ENCODE data around the gene PACSIN1.

The PACSIN1 gene

DNA sequence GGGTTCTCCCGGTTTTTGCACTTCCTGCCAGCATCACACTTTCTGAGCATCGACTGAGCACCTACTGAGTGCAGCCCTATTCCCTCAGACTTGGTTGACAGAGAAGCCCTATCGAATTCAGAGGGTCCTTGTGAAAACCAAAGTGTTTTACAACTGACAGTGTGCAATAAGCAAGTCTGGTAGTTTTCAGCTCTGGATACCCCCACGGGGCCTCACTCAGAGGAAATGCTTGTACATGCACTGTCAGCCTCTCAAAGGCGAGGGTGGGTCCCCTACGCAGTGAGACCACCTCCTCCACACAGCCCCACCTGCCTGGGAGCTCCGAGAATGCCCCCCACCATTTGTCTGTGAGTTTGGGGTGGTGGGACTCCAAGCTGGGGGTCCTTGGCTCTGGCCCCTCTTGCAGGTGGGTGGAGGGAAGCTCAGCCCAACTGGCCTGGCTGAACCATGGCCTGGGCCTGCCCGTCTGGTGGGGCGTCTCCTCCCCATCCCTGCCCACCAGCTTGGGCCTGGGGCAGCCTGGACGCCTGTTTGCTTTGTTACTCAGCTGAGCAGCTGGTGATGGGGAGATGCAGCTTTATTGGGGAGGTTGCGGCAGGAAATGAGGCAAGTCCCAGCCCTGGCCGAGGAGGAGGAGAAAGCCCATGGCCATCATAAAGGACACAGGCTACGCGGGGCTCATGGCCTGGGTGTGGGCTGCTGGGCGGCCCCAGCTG is 88.6 kb downstream of the PACSIN1 start:
- Histone ChIP-seq H3K27me3 (ENCODE audit: insufficient read depth, insufficient read length) (no peaks in the 10 kb centered on the region), H3K36me3 (ENCODE audit: insufficient read depth, insufficient read length, low read length) (no peaks in the 10 kb centered on the region), H3K9ac (ENCODE audit: insufficient read length, low read depth) (no peak overlapping the region), H3K4me3 (ENCODE audit: insufficient read length, low read depth) (no peak overlapping the region), H3K9me3 (ENCODE audit: insufficient read depth, low read length) (peaks cover 7% of the 10 kb centered on the region; the same call in 1 of the 2 replicates), H3K4me1 (ENCODE audit: insufficient read depth, insufficient read length) (peaks cover 11% of the 10 kb centered on the region)
- DNase-seq (ENCODE audit: low read depth, low spot score) = no peak
- TF ChIP-seq SUZ12 (IDR thresholded peaks at IDR 0.05; ENCODE audit: extremely low read depth, insufficient read depth, insufficient read length) = no peak

DNA sequence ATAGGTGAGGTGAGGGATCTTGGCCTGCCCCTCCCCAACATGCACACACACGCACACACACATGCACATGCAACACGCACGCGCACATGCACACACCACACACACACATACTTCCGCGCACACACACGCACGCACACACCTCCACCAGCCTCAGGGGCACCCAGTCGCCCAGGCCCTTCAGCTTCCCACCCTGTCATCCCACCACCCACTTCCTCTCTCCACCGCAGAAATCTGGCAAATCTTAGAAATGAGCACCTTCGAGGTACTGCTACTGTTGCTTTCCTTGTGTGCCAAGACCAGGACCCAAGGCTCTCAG is 89.1 kb downstream of the PACSIN1 start:
- no peak overlapping the region for H3K9ac ChIP-seq (ENCODE audit: insufficient read length, low read depth)
- no peak for TF ChIP-seq SUZ12 (IDR thresholded peaks at IDR 0.05; ENCODE audit: extremely low read depth, insufficient read depth, insufficient read length)
- no peak for TF ChIP-seq ZNF274 (IDR thresholded peaks at IDR 0.05; ENCODE audit: low read depth, low read length)
- no peak for TF ChIP-seq YY1 (IDR thresholded peaks at IDR 0.05; ENCODE audit: insufficient read depth, insufficient read length)
- H3K9me3 ChIP-seq (ENCODE audit: insufficient read depth, low read length) = peaks cover 7% of the 10 kb centered on the region; the same call in 1 of the 2 replicates
- peaks cover 11% of the 10 kb centered on the region for H3K4me1 ChIP-seq (ENCODE audit: insufficient read depth, insufficient read length)
- DNase-seq (ENCODE audit: low read depth, low spot score) = no peak
- H3K36me3 ChIP-seq (ENCODE audit: insufficient read depth, insufficient read length, low read length) = no peaks in the 10 kb centered on the region
- no peak overlapping the region for H3K4me3 ChIP-seq (ENCODE audit: insufficient read length, low read depth)
- no peaks in the 10 kb centered on the region for H3K27me3 ChIP-seq (ENCODE audit: insufficient read depth, insufficient read length)

DNA sequence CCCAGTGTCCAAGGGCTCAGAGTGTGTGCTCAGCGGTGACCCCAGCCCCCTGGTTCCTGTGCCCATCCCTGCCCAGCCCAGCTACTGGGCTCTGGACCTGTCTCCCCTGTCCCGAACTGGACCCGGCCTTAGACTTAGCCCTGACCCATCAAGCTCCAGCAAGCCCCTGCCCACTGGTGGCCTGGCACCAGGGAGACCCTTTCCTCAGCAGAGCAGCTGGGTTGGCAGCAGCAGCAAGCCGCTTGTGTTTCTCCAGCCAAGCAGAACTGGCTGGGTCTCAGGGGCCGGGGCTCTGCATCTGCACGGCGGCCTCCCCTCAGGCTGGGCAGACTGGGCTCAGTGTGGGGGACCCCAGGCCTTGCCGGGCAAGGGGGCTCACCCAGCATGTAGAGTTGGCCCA is 89.5 kb downstream of the PACSIN1 start:
- no peak overlapping the region for H3K9ac ChIP-seq (ENCODE audit: insufficient read length, low read depth)
- no peak overlapping the region for H3K4me3 ChIP-seq (ENCODE audit: insufficient read length, low read depth)
- H3K27me3 ChIP-seq (ENCODE audit: insufficient read depth, insufficient read length) = no peaks in the 10 kb centered on the region
- TF ChIP-seq YY1 (IDR thresholded peaks at IDR 0.05; ENCODE audit: insufficient read depth, insufficient read length) = no peak
- no peak for TF ChIP-seq SUZ12 (IDR thresholded peaks at IDR 0.05; ENCODE audit: extremely low read depth, insufficient read depth, insufficient read length)
- TF ChIP-seq ZNF274 (IDR thresholded peaks at IDR 0.05; ENCODE audit: low read depth, low read length) = no peak
- H3K9me3 ChIP-seq (ENCODE audit: insufficient read depth, low read length) = peaks cover 7% of the 10 kb centered on the region; the same call in 1 of the 2 replicates
- H3K4me1 ChIP-seq (ENCODE audit: insufficient read depth, insufficient read length) = peaks cover 11% of the 10 kb centered on the region
- no peaks in the 10 kb centered on the region for H3K36me3 ChIP-seq (ENCODE audit: insufficient read depth, insufficient read length, low read length)
- no peak for DNase-seq (ENCODE audit: low read depth, low spot score)

DNA sequence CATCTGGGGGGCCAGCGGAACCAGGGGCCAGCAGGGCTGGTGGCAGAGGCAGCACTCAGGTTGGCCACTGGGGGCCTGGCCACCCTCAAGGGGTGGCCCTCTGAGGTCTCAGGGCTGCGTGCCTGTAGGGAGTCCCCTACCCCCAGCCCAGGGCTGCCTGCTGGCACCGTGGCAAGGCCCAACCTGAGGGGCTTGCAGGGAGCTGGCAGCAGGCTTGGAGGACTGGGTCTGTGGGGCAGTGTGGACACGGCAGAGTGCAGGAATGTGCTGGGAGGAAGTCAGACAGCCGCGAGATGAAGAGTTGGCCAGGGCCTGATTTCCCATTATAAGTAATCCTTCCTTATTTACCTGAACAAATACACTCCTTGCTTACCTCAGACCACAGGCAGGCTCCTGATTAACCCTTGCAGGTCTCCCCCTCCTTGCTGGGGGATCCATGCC is 90.2 kb downstream of the PACSIN1 start, which contains the start of gene SPDEF:
TSS of gene SPDEF (minus strand) at position 299 of the 441 bp plus-strand sequence. CDS start 11,874 bp downstream, outside the sequence.
- peaks cover 11% of the 10 kb centered on the region for H3K4me1 ChIP-seq (ENCODE audit: insufficient read depth, insufficient read length)
- H3K9ac ChIP-seq (ENCODE audit: insufficient read length, low read depth) = no peak within 1 kb of the TSS
- H3K36me3 ChIP-seq (ENCODE audit: insufficient read depth, insufficient read length, low read length) = no peaks in the 10 kb centered on the region
- no peak within 1 kb of the TSS for H3K4me3 ChIP-seq (ENCODE audit: insufficient read length, low read depth)
- H3K27me3 ChIP-seq (ENCODE audit: insufficient read depth, insufficient read length) = no peaks in the 10 kb centered on the region
- TF ChIP-seq SUZ12 (IDR thresholded peaks at IDR 0.05; ENCODE audit: extremely low read depth, insufficient read depth, insufficient read length) (no peak), ZNF274 (IDR thresholded peaks at IDR 0.05; ENCODE audit: low read depth, low read length) (no peak), YY1 (IDR thresholded peaks at IDR 0.05; ENCODE audit: insufficient read depth, insufficient read length) (no peak)
- peaks cover 7% of the 10 kb centered on the region; the same call in 1 of the 2 replicates for H3K9me3 ChIP-seq (ENCODE audit: insufficient read depth, low read length)
- no peak for DNase-seq (ENCODE audit: low read depth, low spot score)

DNA sequence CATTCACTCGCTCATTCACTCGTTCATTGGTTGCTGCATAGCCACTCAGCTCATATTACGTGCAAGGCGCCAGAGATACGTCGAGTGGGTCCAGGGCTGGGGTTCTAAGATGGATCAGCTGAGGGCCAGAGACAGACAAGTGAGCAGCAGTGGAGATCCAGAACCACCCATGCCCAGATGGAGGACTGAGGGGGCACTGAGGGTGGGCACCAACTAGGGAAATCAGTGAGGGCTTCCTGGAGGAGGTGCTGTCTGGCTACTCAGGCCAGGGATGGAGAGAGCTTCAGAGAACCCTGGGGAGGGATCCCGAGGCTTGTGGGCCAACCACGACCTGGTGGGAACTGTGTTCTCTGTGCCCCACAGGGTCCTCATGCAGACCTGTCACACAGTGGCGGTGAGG is 90.6 kb downstream of the PACSIN1 start:
- H3K4me1 ChIP-seq (ENCODE audit: insufficient read depth, insufficient read length) = peaks cover 11% of the 10 kb centered on the region
- peaks cover 7% of the 10 kb centered on the region; the same call in 1 of the 2 replicates for H3K9me3 ChIP-seq (ENCODE audit: insufficient read depth, low read length)
- no peak for DNase-seq (ENCODE audit: low read depth, low spot score)
- H3K9ac ChIP-seq (ENCODE audit: insufficient read length, low read depth) = no peak overlapping the region
- no peaks in the 10 kb centered on the region for H3K36me3 ChIP-seq (ENCODE audit: insufficient read depth, insufficient read length, low read length)
- H3K4me3 ChIP-seq (ENCODE audit: insufficient read length, low read depth) = no peak overlapping the region
- H3K27me3 ChIP-seq (ENCODE audit: insufficient read depth, insufficient read length) = no peaks in the 10 kb centered on the region
- no peak for TF ChIP-seq YY1 (IDR thresholded peaks at IDR 0.05; ENCODE audit: insufficient read depth, insufficient read length)

DNA sequence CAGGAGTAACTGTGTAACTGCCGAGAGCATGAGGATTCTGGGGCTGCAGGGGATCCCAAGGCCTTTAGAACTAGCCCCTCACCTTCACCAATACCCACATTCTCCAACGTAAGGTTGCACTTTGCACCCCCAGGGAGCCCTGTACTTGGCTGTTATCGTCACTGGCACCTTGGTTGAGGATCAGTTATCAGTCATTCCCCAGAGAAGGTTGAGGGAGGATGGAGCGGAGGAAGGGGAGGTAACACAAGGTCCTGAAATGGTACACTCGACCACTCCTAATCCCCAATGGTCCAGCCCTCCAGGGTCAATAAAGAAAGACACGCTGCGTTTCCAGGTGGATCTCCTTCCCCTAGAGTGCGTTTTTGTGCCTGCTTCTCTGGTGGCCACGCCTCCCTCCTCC is 91.4 kb downstream of the PACSIN1 start:
- Histone ChIP-seq H3K27me3 (ENCODE audit: insufficient read depth, insufficient read length) (no peaks in the 10 kb centered on the region), H3K36me3 (ENCODE audit: insufficient read depth, insufficient read length, low read length) (no peaks in the 10 kb centered on the region), H3K9ac (ENCODE audit: insufficient read length, low read depth) (no peak overlapping the region), H3K9me3 (ENCODE audit: insufficient read depth, low read length) (peaks cover 7% of the 10 kb centered on the region; the same call in 1 of the 2 replicates), H3K4me3 (ENCODE audit: insufficient read length, low read depth) (no peak overlapping the region), H3K4me1 (ENCODE audit: insufficient read depth, insufficient read length) (peaks cover 11% of the 10 kb centered on the region)
- DNase-seq (ENCODE audit: low read depth, low spot score) = no peak
- TF ChIP-seq YY1 (IDR thresholded peaks at IDR 0.05; ENCODE audit: insufficient read depth, insufficient read length) (no peak), ZNF274 (IDR thresholded peaks at IDR 0.05; ENCODE audit: low read depth, low read length) (no peak), SUZ12 (IDR thresholded peaks at IDR 0.05; ENCODE audit: extremely low read depth, insufficient read depth, insufficient read length) (no peak)

DNA sequence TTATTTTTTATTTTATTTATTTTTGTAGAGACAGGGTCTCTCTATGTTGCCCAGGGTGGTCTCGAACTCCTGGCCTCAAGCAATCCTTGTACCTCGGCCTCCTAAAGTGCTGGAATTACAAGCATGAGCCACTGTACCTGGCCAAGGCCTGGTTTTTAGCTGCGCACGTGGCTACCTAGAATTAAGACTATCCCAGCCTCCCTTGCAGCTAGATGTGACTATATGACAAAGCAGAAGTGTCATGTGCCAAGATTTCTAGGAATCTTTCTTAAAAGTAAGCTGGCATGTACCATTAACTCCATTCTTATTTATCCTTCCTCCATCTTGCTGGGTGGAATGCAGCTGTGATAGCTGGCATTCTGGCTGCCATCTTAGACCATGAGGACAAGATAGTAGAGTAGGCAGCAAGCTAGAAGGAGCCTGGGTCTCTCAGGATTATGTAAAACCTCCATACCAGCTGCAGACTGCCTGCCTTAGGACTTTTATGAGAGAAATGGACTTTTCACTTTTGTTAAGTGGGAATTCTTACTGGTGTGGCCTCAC is 92.4 kb downstream of the PACSIN1 start:
- Histone ChIP-seq H3K36me3 (ENCODE audit: insufficient read depth, insufficient read length, low read length) (no peaks in the 10 kb centered on the region), H3K9ac (ENCODE audit: insufficient read length, low read depth) (no peak overlapping the region), H3K27me3 (ENCODE audit: insufficient read depth, insufficient read length) (no peaks in the 10 kb centered on the region), H3K9me3 (ENCODE audit: insufficient read depth, low read length) (peaks cover 7% of the 10 kb centered on the region; the same call in 1 of the 2 replicates), H3K4me3 (ENCODE audit: insufficient read length, low read depth) (no peak overlapping the region), H3K4me1 (ENCODE audit: insufficient read depth, insufficient read length) (peaks cover 7% of the 10 kb centered on the region)
- no peak for TF ChIP-seq YY1 (IDR thresholded peaks at IDR 0.05; ENCODE audit: insufficient read depth, insufficient read length)
- no peak for TF ChIP-seq ZNF274 (IDR thresholded peaks at IDR 0.05; ENCODE audit: low read depth, low read length)
- TF ChIP-seq SUZ12 (IDR thresholded peaks at IDR 0.05; ENCODE audit: extremely low read depth, insufficient read depth, insufficient read length) = no peak
- no peak for DNase-seq (ENCODE audit: low read depth, low spot score)
